HepG2 (cell line): ENCODE measurements around the gene PLEKHH3. TPM values are rescaled to one million over a fixed set of nuclear protein-coding genes. Genes with fewer than 3 reads are reported as not detected.

Experiments
- ATAC-seq: fragments of 200-7000 bp; cut with Tn5 transposase; 3 replicates; pipeline ENCODE4 v1.9.1; 2020; ENCODE audit warnings: mild to moderate bottlenecking, moderate library complexity
- BruUV-seq: library from RNA; stranded (reverse); fragments of 400-500 nt; replicated peaks from 2 replicates; lab custom pipeline; 2021; lab: Mats Ljungman, UMichigan
- CTCF ChIA-PET: fragments of 300-600 bp; formaldehyde crosslinking; extraction: SDS; loops from one replicate; lab custom pipeline; 2021; ENCODE audit warnings: low total read pairs, inconsistent platforms, low intra/inter-chr PET ratio; lab: Yijun Ruan, JAX
- POLR2A ChIA-PET: fragments of 350-600 bp; sonication (Branson Sonifier 250); formaldehyde crosslinking; loops from one replicate; lab custom pipeline; 2020; ENCODE audit warnings: antibody characterized with exemption, inconsistent platforms; lab: Yijun Ruan, JAX
- DNase-seq: peaks from one replicate; pipeline ENCODE4 v3.0.0-alpha.2; 2015; ENCODE audit warnings: low spot score
- FAIRE-seq: peaks from 3 replicates; lab custom pipeline; 2011; peaks lifted over from hg19 to GRCh38; lab: Jason Lieb, UNC
- H2AFZ ChIP-seq: one replicate; pipeline ENCODE4 v1.6.1; 2011; ENCODE audit warnings: low read length, inconsistent platforms
- H3K27ac ChIP-seq: fragments of 300-600 bp; 3 replicates; pipeline ENCODE4 v1.8.0; 2011; ENCODE audit warnings: mixed run types, mild to moderate bottlenecking, mixed read lengths, low read length, inconsistent platforms; ENCODE audit not compliant: insufficient read depth; ENCODE audit errors: extremely low read length
- H3K27me3 ChIP-seq, 2 experiments: fragments of 200-600 bp in 1 of 2; 2 replicates in 1 of 2; 3 replicates in 1 of 2; pipeline versions ENCODE4 v1.6.0 to v1.8.0; 2011; ENCODE audit warnings: low read length in 2 of 2, mild to moderate bottlenecking in 2 of 2, moderate library complexity in 2 of 2, inconsistent platforms in 1 of 2; ENCODE audit not compliant: insufficient read depth in 2 of 2, control insufficient read depth in 1 of 2
- H3K36me3 ChIP-seq, 2 experiments: fragments of 200-600 bp in 1 of 2; replicated peaks in 1 of 2; 2 replicates in 1 of 2; 3 replicates in 1 of 2; pipeline versions ENCODE4 v1.5.1 to v1.8.0; 2011; ENCODE audit warnings: low read length in 2 of 2, inconsistent platforms in 1 of 2; ENCODE audit not compliant: insufficient read depth in 2 of 2, control insufficient read depth in 1 of 2
- H3K4me1 ChIP-seq: 2 replicates; pipeline ENCODE4 v1.5.1; 2012; ENCODE audit warnings: low read length, inconsistent platforms; ENCODE audit not compliant: insufficient read depth
- H3K4me2 ChIP-seq: 2 replicates; pipeline ENCODE4 v1.6.0; 2011; ENCODE audit warnings: low read depth, low read length, inconsistent platforms
- H3K4me3 ChIP-seq, 3 experiments: fragments of 200-600 bp in 1 of 3; sonication (generic), shearing (Covaris generic) in 1 of 3; replicated peaks in 1 of 3; 2 replicates each; pipeline ENCODE4 v1.5.1; 2011 to 2016; ENCODE audit warnings: low read length in 3 of 3, inconsistent platforms in 2 of 3, low read depth in 2 of 3, mild to moderate bottlenecking in 2 of 3, control low read depth in 1 of 3, mixed read lengths in 1 of 3; ENCODE audit not compliant: insufficient read depth in 1 of 3
- H3K79me2 ChIP-seq: one replicate; pipeline ENCODE4 v1.6.1; 2011; ENCODE audit warnings: low read length, inconsistent platforms; ENCODE audit not compliant: insufficient read depth
- H3K9ac ChIP-seq: 2 replicates; pipeline ENCODE4 v1.6.0; 2011; ENCODE audit warnings: mild to moderate bottlenecking, low read depth, low read length, inconsistent platforms; ENCODE audit not compliant: insufficient read depth
- H3K9me3 ChIP-seq: 2 replicates; pipeline ENCODE4 v1.5.1; 2012; ENCODE audit warnings: mild to moderate bottlenecking, low read length
- H4K20me1 ChIP-seq: 2 replicates; pipeline ENCODE4 v1.6.0; 2011; ENCODE audit warnings: inconsistent platforms, mild to moderate bottlenecking, low read length, moderate library complexity; ENCODE audit not compliant: insufficient read depth
- GATAD1 ChIP-seq: IDR thresholded peaks from 2 replicates; pipeline ENCODE4 v1.6.1; 2016; ENCODE audit warnings: missing genetic modification reagents, missing compliant biosample characterization
- HES4 ChIP-seq: sonication (generic); formaldehyde crosslinking; IDR thresholded peaks from 2 replicates; pipeline ENCODE4 v1.9.0; 2021; ENCODE audit warnings: mild to moderate bottlenecking, missing genetic modification reagents, borderline replicate concordance
- HIVEP1 ChIP-seq: sonication (generic); formaldehyde crosslinking; IDR thresholded peaks from 2 replicates; pipeline ENCODE4 v1.4.0; 2020; ENCODE audit warnings: mild to moderate bottlenecking, missing genetic modification reagents
- HOXA3 ChIP-seq: sonication (generic); formaldehyde crosslinking; IDR thresholded peaks from 2 replicates; pipeline ENCODE4 v1.5.0; 2020; ENCODE audit warnings: missing genetic modification reagents
- KDM2A ChIP-seq: sonication (generic); formaldehyde crosslinking; IDR thresholded peaks from 2 replicates; pipeline ENCODE4 v1.4.0; 2020; ENCODE audit warnings: low read depth, missing genetic modification reagents, borderline replicate concordance
- NFE2L2 ChIP-seq: fragments of 150-350 bp; IDR thresholded peaks from 2 replicates; pipeline ENCODE4 v1.6.1; 2014; ENCODE audit warnings: low read length
- RAD51 ChIP-seq: fragments of 450-650 bp; IDR thresholded peaks from 2 replicates; pipeline ENCODE4 v1.6.1; 2016; ENCODE audit warnings: borderline replicate concordance
- SALL1 ChIP-seq: sonication (generic); formaldehyde crosslinking; IDR thresholded peaks from 2 replicates; pipeline ENCODE4 v1.8.0; 2022; ENCODE audit warnings: mild to moderate bottlenecking, missing genetic modification reagents
- ZNF432 ChIP-seq: sonication (generic); formaldehyde crosslinking; IDR thresholded peaks from 2 replicates; pipeline ENCODE4 v1.5.0; 2020; ENCODE audit warnings: missing genetic modification reagents, mild to moderate bottlenecking, borderline replicate concordance
- ZNF496 ChIP-seq: sonication (generic); formaldehyde crosslinking; IDR thresholded peaks from 2 replicates; pipeline ENCODE4 v1.8.1; 2023; ENCODE audit warnings: mild to moderate bottlenecking, moderate library complexity, missing genetic modification reagents; ENCODE audit not compliant: insufficient replicate concordance
- ZNF605 ChIP-seq: sonication (generic); formaldehyde crosslinking; IDR thresholded peaks from 2 replicates; pipeline ENCODE4 v1.8.0; 2022; ENCODE audit warnings: mild to moderate bottlenecking, missing genetic modification reagents
- WGBS: methylation state at CpG from one replicate; pipeline ENCODE4 v1.1.6; 2017; ENCODE audit warnings: low lambda C conversion rate; 5-methylcytosine and 5-hydroxymethylcytosine counted together
- in situ Hi-C: cut with HindIII; loops from 2 replicates; pipeline ENCODE4 v1.10.0; 2017; ENCODE audit warnings: low pct_unique_long_range_greater_than_20kb; ENCODE audit not compliant: extremely low pct_ligation_motif_present
- intact Hi-C: fragments of 100-400 bp; cut with micrococcal nuclease; formaldehyde crosslinking; loops from one replicate; pipeline ENCODE4 v1.10.0; 2022; ENCODE audit not compliant: unreplicated experiment
- polyA plus RNA-seq, 8 experiments: library from polyadenylated mRNA; depleted of rRNA in 3 of 8; stranded (reverse) in 7 of 8; unstranded in 1 of 8; fragments of >200 nt; fragmentation: Illumina TruSeq in 4 of 8; extraction: Trizol in 4 of 8; gene quantifications; 2 replicates each; pipeline versions ENCODE4 v1.2.1 to v1.2.3, GENCODE V29; 2011 to 2016; ENCODE audit warnings: low read depth in 4 of 8, missing spikeins in 1 of 8, mixed read lengths in 1 of 8; ENCODE audit not compliant: insufficient read depth in 1 of 8
- total RNA-seq, 5 experiments: library from RNA; depleted of rRNA; stranded (reverse); fragments of >200 nt; fragmentation: Illumina TruSeq; extraction: Trizol; gene quantifications; 2 replicates each; pipeline ENCODE4 v1.2.3, GENCODE V29; 2016; ENCODE audit warnings: low read depth in 1 of 5
- TF ChIP-seq, protein P1 (sequence below): sonication (generic); formaldehyde crosslinking; IDR thresholded peaks from 2 replicates; pipeline ENCODE4 v1.9.0; 2021; ENCODE audit warnings: missing genetic modification reagents, mild to moderate bottlenecking, borderline replicate concordance
- TF ChIP-seq, protein P2 (sequence below): sonication (generic); formaldehyde crosslinking; IDR thresholded peaks from 2 replicates; pipeline ENCODE4 v1.5.0; 2020; ENCODE audit warnings: missing genetic modification reagents
- TF ChIP-seq, protein P3 (sequence below): sonication (generic); formaldehyde crosslinking; conservative IDR thresholded peaks from 2 replicates; pipeline ENCODE4 v1.4.0; 2020; ENCODE audit warnings: missing genetic modification reagents

Gene PLEKHH3
- total and polyA plus RNA-seq, 2 of the 13 experiments (the other 11 are each of a cell fraction or from before 2014, with no cell fraction given), result 6.0 to 19.9 TPM

DNA sequence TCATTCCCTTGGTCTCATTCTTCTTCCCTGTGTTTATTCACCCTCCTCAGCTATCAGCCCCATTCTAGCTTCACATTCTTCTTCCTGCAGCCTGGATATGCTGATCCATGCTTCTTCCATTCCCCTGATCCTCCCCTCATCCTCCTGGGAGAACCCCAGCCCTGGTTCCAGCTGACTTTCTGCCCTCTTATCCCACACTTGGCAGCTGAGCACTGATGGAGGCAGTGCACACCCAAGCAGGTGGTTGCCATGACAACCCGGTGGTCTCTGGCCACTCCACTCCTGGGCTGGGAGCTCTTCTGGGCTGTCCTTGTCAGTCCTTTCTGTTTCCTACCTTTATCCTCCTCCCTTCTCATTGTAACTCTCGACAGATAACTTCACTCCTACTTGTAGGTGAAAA, 34.5 kb downstream of the PLEKHH3 start (continued):
- TF ChIP-seq SALL1 (CRISPR knock-in tag), result no peak

DNA sequence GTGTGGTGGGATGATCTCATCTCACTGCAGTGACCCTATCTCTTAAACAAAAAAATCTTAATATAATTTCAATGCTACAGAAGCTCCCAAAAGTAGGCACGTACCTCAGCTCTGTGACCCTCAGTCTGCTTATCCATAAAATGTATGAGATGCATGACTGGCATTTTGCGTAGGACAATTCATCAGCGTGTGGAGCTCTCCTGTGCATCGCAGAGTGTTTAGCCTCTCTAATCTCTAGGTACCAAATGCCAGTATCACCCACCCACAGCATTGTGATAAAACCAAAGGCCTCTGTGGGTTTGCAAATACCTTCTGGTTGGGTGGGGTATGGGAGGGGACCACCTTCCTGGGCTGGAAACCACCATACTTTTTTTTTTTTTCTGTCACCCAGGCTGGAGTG, 36.7 kb downstream of the PLEKHH3 start:
- Histone ChIP-seq H3K9me3 (no peaks in the 10 kb centered on the region), H3K27me3 (peaks cover 2 to 10% of the 10 kb centered on the region in 2 experiments; a peak in 1 of 5 replicates), H3K4me3 (no peak overlapping the region), H3K4me2 (no peak overlapping the region), H3K9ac (no peak overlapping the region), H3K79me2 (no peaks in the 10 kb centered on the region), H3K4me1 (peaks cover 9% of the 10 kb centered on the region; the same call in 1 of the 2 replicates), H4K20me1 (no peaks in the 10 kb centered on the region), H2AFZ (no peak overlapping the region), H3K36me3 (no peaks in the 10 kb centered on the region), H3K27ac (no peak overlapping the region)
- FAIRE-seq, result no peak
- POLR2A ChIA-PET, result no interaction called here
- no peak for DNase-seq
- no peak for ATAC-seq
- WGBS, result 65% methylated on average over 4 of the region's 4 CpGs
- CTCF ChIA-PET, result no interaction called here
- TF ChIP-seq, protein P1, sequence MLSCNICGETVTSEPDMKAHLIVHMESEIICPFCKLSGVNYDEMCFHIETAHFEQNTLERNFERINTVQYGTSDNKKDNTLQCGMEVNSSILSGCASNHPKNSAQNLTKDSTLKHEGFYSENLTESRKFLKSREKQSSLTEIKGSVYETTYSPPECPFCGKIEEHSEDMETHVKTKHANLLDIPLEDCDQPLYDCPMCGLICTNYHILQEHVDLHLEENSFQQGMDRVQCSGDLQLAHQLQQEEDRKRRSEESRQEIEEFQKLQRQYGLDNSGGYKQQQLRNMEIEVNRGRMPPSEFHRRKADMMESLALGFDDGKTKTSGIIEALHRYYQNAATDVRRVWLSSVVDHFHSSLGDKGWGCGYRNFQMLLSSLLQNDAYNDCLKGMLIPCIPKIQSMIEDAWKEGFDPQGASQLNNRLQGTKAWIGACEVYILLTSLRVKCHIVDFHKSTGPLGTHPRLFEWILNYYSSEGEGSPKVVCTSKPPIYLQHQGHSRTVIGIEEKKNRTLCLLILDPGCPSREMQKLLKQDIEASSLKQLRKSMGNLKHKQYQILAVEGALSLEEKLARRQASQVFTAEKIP (CRISPR knock-in tag), result no peak
- peak; percentile 50 for TF ChIP-seq NFE2L2
- TF ChIP-seq RAD51, result no peak
- in situ Hi-C loops, result no loop called here
- no TSS peak for BruUV-seq
- intact Hi-C loops, result no loop called here

DNA sequence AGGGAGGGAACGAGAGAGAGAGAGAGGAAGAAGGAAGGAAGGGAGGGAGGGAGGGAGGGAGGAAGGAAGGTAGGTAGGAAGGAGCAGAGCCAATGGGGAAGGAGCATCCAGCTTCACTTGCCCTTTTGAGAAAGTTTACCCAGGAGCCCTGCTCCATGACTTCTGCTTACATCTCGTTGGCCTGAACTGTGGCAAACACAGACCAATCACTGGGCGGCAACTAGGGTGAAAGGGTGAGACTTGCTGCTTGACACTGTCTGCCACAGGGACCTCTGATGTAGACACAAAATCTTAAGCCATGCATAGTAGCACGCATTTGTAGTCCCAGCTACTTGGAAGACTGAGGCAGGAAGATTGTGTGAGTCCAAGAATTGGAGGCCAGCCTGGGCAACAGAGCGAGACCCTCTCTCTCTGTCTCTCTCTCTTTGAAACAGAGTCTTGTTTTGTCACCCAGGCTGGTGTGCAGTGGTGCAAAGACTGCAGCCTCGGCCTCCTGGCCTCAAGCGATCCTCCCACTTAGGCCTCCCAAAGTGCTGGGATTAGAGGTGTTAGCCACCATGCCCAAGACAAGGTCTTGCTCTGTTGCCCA, 37.2 kb downstream of the PLEKHH3 start:
- DNase-seq, result no peak
- 41% methylated on average over 6 of the region's 7 CpGs for WGBS
- TF ChIP-seq, protein P2, sequence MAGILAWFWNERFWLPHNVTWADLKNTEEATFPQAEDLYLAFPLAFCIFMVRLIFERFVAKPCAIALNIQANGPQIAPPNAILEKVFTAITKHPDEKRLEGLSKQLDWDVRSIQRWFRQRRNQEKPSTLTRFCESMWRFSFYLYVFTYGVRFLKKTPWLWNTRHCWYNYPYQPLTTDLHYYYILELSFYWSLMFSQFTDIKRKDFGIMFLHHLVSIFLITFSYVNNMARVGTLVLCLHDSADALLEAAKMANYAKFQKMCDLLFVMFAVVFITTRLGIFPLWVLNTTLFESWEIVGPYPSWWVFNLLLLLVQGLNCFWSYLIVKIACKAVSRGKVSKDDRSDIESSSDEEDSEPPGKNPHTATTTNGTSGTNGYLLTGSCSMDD (CRISPR knock-in tag), result no peak
- TF ChIP-seq, protein P3, sequence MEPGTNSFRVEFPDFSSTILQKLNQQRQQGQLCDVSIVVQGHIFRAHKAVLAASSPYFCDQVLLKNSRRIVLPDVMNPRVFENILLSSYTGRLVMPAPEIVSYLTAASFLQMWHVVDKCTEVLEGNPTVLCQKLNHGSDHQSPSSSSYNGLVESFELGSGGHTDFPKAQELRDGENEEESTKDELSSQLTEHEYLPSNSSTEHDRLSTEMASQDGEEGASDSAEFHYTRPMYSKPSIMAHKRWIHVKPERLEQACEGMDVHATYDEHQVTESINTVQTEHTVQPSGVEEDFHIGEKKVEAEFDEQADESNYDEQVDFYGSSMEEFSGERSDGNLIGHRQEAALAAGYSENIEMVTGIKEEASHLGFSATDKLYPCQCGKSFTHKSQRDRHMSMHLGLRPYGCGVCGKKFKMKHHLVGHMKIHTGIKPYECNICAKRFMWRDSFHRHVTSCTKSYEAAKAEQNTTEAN (CRISPR knock-in tag), result no peak
- TF ChIP-seq HIVEP1 (CRISPR knock-in tag), result no peak
- no peak for TF ChIP-seq ZNF605
- TF ChIP-seq HES4, result no peak
- TF ChIP-seq ZNF432 (CRISPR knock-in tag), result no peak
- TF ChIP-seq ZNF496 (CRISPR knock-in tag), result no peak
- no peak for TF ChIP-seq GATAD1 (CRISPR knock-in tag)
- no peak for TF ChIP-seq KDM2A (CRISPR knock-in tag)
- no peak for TF ChIP-seq HOXA3 (CRISPR knock-in tag)

More for the DNA sequence above, 37.2 kb downstream of the PLEKHH3 start:
- in situ Hi-C loops (no loop called here), intact Hi-C loops (no loop called here)
- no peaks in the 10 kb centered on the region for H3K9me3 ChIP-seq
- H3K9ac ChIP-seq, result no peak overlapping the region
- no peaks in the 10 kb centered on the region for H4K20me1 ChIP-seq
- no TSS peak for BruUV-seq
- no peak overlapping the region for H3K27ac ChIP-seq
- no peaks in the 10 kb centered on the region for H3K36me3 ChIP-seq
- no peaks in the 10 kb centered on the region for H3K79me2 ChIP-seq
- no peak overlapping the region for H2AFZ ChIP-seq
- FAIRE-seq, result no peak
- no peak overlapping the region for H3K4me3 ChIP-seq
- ATAC-seq, result no peak
- H3K4me2 ChIP-seq, result no peak overlapping the region
- POLR2A ChIA-PET, result no interaction called here
- peaks cover 9% of the 10 kb centered on the region; the same call in 1 of the 2 replicates for H3K4me1 ChIP-seq
- H3K27me3 ChIP-seq, result peaks cover 2 to 10% of the 10 kb centered on the region in 2 experiments; a peak in 1 of 5 replicates
- CTCF ChIA-PET, result no interaction called here
